Measurements from ENCODE around the gene SLC1A5. TPM values are rescaled to one million over a fixed set of nuclear protein-coding genes. Genes with fewer than 3 reads are reported as not detected.

Gene SLC1A5
- total RNA-seq, 1 donor: 354 TPM

- peaks cover 62% of the 10 kb centered on the region for H3K79me2 ChIP-seq (ENCODE audit: insufficient read depth, low read length)
Observed at GRCh38 chr19:46728208-46728607, 60.2 kb downstream of the SLC1A5 start.

GRCh38 chr19:46727757-46728156, 60.6 kb downstream of the SLC1A5 start:
- peaks cover 82% of the 10 kb centered on the region for H3K36me3 ChIP-seq (ENCODE audit: insufficient read depth, low read length)
- TF ChIP-seq CTCF (IDR thresholded peaks at IDR 0.05; ENCODE audit: extremely low read depth, low read depth, low read length): no peak
- H3K4me3 ChIP-seq (ENCODE audit: insufficient read depth, low read length): no peak overlapping the region
- H3K79me2 ChIP-seq (ENCODE audit: insufficient read depth, low read length): peaks cover 57% of the 10 kb centered on the region
- H3K9me3 ChIP-seq (ENCODE audit: low read depth, low read length): no peaks in the 10 kb centered on the region
- peaks cover 67% of the 10 kb centered on the region for H4K20me1 ChIP-seq (ENCODE audit: insufficient read depth, low read length)
- no peak overlapping the region for H3K27ac ChIP-seq (ENCODE audit: low read depth, low read length)
- H3K4me1 ChIP-seq (ENCODE audit: insufficient read depth, low read length): peaks cover 18% of the 10 kb centered on the region
- no peaks in the 10 kb centered on the region for H3K27me3 ChIP-seq (ENCODE audit: insufficient read depth, low read length)
- no peak for DNase-seq (ENCODE audit: insufficient read length, low spot score, missing footprints)
- no peak overlapping the region for H3K4me2 ChIP-seq (ENCODE audit: insufficient read depth, low read length)
- no peak overlapping the region for H2AFZ ChIP-seq (ENCODE audit: low read length)

More at GRCh38 chr19:46728208-46728607, 60.2 kb downstream of the SLC1A5 start:
- H3K27me3 ChIP-seq (ENCODE audit: insufficient read depth, low read length): no peaks in the 10 kb centered on the region
- no peak for DNase-seq (ENCODE audit: insufficient read length, low spot score, missing footprints)
- H2AFZ ChIP-seq (ENCODE audit: low read length): no peak overlapping the region
- no peak overlapping the region for H3K4me3 ChIP-seq (ENCODE audit: insufficient read depth, low read length)
- peaks cover 71% of the 10 kb centered on the region for H4K20me1 ChIP-seq (ENCODE audit: insufficient read depth, low read length)
- no peaks in the 10 kb centered on the region for H3K9me3 ChIP-seq (ENCODE audit: low read depth, low read length)
- H3K36me3 ChIP-seq (ENCODE audit: insufficient read depth, low read length): peaks cover 82% of the 10 kb centered on the region
- H3K4me1 ChIP-seq (ENCODE audit: insufficient read depth, low read length): peaks cover 23% of the 10 kb centered on the region
- no peak overlapping the region for H3K4me2 ChIP-seq (ENCODE audit: insufficient read depth, low read length)
- TF ChIP-seq CTCF (IDR thresholded peaks at IDR 0.05; ENCODE audit: extremely low read depth, low read depth, low read length): no peak
- no peak overlapping the region for H3K27ac ChIP-seq (ENCODE audit: low read depth, low read length)

GRCh38 chr19:46726971-46727501, 61.4 kb downstream of the SLC1A5 start:
- no peak for DNase-seq (ENCODE audit: insufficient read length, low spot score, missing footprints)

GRCh38 chr19:46726551-46726950, 61.8 kb downstream of the SLC1A5 start:
- peak; percentile 66 for DNase-seq (ENCODE audit: insufficient read length, low spot score, missing footprints)
- Histone ChIP-seq H2AFZ (ENCODE audit: low read length) (no peak overlapping the region), H3K9me3 (ENCODE audit: low read depth, low read length) (no peaks in the 10 kb centered on the region), H3K27me3 (ENCODE audit: insufficient read depth, low read length) (no peaks in the 10 kb centered on the region), H3K4me2 (ENCODE audit: insufficient read depth, low read length) (no peak overlapping the region), H3K36me3 (ENCODE audit: insufficient read depth, low read length) (peaks cover 91% of the 10 kb centered on the region), H3K4me1 (ENCODE audit: insufficient read depth, low read length) (peaks cover 11% of the 10 kb centered on the region), H4K20me1 (ENCODE audit: insufficient read depth, low read length) (peaks cover 58% of the 10 kb centered on the region), H3K79me2 (ENCODE audit: insufficient read depth, low read length) (peaks cover 45% of the 10 kb centered on the region), H3K4me3 (ENCODE audit: insufficient read depth, low read length) (no peak overlapping the region), H3K27ac (ENCODE audit: low read depth, low read length) (no peak overlapping the region)
- no peak for TF ChIP-seq CTCF (IDR thresholded peaks at IDR 0.05; ENCODE audit: extremely low read depth, low read depth, low read length)

More at GRCh38 chr19:46726971-46727501, 61.4 kb downstream of the SLC1A5 start:
- TF ChIP-seq CTCF (IDR thresholded peaks at IDR 0.05; ENCODE audit: extremely low read depth, low read depth, low read length): no peak
- Histone ChIP-seq H3K79me2 (ENCODE audit: insufficient read depth, low read length) (peaks cover 50% of the 10 kb centered on the region), H3K36me3 (ENCODE audit: insufficient read depth, low read length) (peaks cover 86% of the 10 kb centered on the region), H3K4me2 (ENCODE audit: insufficient read depth, low read length) (no peak overlapping the region), H3K27me3 (ENCODE audit: insufficient read depth, low read length) (no peaks in the 10 kb centered on the region), H3K4me1 (ENCODE audit: insufficient read depth, low read length) (peaks cover 16% of the 10 kb centered on the region), H3K4me3 (ENCODE audit: insufficient read depth, low read length) (no peak overlapping the region), H4K20me1 (ENCODE audit: insufficient read depth, low read length) (peaks cover 60% of the 10 kb centered on the region), H3K9me3 (ENCODE audit: low read depth, low read length) (no peaks in the 10 kb centered on the region), H3K27ac (ENCODE audit: low read depth, low read length) (no peak overlapping the region), H2AFZ (ENCODE audit: low read length) (no peak overlapping the region)

Measured in osteoblast (primary cell).